DMS114 treated with DMSO at 0.1 percent for 48 hours (cell line): ENCODE results near the gene HOXA9.

Experiments used
- DNase-seq: peaks from one replicate; lab custom pipeline; 2025; ENCODE audit not compliant: unreplicated experiment; lab: John Stamatoyannopoulos, UW

The HOXA9 gene

GRCh38 chr7:27115221-27116026 lies 49.9 kb downstream of the HOXA9 start:
- no peak for DNase-seq

DNA sequence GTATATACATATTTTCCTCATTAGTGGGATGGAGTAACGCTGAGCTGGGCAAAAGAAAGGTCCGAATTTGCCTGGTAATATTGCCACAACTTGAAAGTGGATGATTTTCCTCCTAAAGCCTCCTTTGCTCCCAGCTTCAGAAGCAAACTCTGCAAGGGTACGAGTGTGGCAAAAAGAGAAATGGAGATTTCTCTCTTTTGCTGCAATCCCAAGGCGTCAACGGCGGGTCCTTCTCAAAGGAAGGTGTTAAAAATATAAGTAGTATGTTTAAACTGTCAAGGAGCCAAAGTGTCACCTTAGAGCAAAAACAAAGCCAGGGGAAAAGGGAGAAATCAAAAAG lies 50.5 kb downstream of the HOXA9 start:
- no peak for DNase-seq

DNA sequence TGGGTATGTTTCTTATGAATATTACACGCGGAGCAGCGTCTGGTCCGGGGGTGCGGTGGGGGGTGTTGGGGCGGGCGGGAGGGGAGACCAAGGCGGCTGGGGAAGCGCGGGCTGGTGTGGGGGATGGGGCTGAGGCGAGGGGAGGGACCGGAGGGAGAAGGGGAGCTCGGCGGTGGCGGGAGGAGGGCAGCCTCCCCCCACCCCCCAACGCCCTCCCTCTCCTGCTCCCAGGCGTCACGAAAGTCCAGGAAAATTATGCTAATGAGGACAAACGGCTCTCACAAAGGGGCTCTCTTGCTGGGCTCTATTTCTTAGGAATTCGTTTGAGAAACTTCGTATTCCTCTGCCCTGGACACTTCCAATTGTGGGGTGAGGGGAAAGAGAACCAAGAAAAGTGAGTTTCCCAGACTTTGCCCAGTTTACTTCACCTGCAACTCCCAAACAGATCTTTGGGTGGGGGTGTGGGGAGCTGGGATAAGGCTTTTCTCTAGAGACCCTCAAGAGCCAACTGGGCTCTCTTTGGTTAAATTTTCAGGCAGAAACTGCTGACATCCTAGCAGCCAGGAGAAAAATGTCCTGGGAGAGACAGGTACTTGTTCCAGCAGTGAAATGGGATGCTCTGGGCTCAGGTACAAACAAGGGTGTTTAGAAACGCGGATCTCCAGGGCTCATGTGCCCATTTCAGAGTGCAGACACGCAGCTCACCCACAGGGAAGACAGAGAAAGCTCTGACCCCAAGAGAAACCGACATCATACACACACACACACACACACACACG lies 51.2 kb downstream of the HOXA9 start:
- DNase-seq, result no peak

DNA sequence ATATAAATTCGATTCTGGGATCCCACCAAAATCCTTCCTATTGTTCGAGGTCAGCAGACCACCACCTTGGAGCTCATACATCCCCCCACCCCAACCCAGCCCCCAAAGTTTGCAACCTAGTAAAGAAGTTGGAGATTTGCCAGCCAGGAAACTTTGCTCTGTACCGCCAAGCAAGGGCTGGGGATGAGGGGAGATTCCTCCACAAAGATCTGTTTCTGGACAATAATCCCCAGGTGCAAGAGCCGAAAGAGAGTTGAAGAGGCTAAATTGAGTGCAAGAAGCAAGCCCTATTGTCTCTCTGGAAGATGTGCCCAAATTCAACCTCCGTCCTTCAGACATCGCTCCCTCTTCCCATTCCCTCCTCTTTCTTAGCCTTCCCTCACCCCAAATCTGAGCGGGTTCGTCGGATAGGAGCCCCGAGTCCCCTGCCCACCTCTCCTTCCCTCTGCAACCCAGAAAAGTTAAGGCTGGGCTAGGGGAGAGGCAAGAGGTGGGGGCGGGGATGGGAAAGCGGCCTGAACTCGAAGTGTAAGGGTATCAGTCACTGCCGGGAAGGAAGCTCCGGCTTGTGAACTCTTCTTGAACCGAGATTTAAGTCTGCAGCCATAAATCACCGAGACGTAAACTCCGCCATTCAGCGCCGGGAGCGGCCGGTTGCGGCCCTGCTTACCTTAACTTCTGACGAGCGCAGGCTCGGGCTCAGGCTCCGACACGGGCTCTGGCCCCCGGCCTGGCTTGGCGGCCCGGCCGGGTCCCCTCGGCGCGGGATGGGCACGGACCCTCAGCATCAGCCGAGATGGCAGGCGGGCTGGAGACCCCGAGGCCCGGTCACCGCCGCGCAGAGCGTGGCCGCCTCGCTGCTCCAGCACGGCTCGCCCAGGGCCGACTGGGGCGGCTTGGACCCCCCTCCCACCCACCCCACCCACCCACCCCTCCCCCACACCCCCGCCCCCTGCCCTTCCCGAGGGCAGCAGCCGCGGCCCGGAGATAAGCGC lies 52.1 kb downstream of the HOXA9 start:
- no peak for DNase-seq
